H9 (cell line): ENCODE measurements around the gene DDX19B. TPM values are rescaled to one million over a fixed set of nuclear protein-coding genes. Genes with fewer than 3 reads are reported as not detected.

ENCODE experiments used
- DNase-seq: peaks from one replicate; pipeline ENCODE4 v3.0.0-alpha.2; 2017
- H2AFZ ChIP-seq: one replicate; pipeline ENCODE4 v1.6.1; 2013; ENCODE audit warnings: mild to moderate bottlenecking, low read length, control low read depth, moderate library complexity
- H2AK5ac ChIP-seq: 2 replicates; pipeline ENCODE4 v1.6.1; 2013; ENCODE audit warnings: low read length, control low read depth, mixed read lengths; ENCODE audit not compliant: insufficient read length
- H2BK120ac ChIP-seq: one replicate; pipeline ENCODE4 v1.6.1; 2013; ENCODE audit warnings: low read depth, mild to moderate bottlenecking, low read length, control low read depth, inconsistent platforms; ENCODE audit not compliant: poor library complexity, severe bottlenecking
- H2BK12ac ChIP-seq: 2 replicates; pipeline ENCODE4 v1.6.1; 2013; ENCODE audit warnings: low read length, control low read depth, mixed read lengths, low read depth; ENCODE audit not compliant: insufficient read length
- H2BK15ac ChIP-seq: 2 replicates; pipeline ENCODE4 v1.6.1; 2013; ENCODE audit warnings: low read depth, low read length, control low read depth
- H2BK20ac ChIP-seq: one replicate; pipeline ENCODE4 v1.6.1; 2013; ENCODE audit warnings: low read depth, mild to moderate bottlenecking, low read length, control low read depth, inconsistent platforms; ENCODE audit not compliant: poor library complexity, severe bottlenecking
- H2BK5ac ChIP-seq: 2 replicates; pipeline ENCODE4 v1.6.1; 2013; ENCODE audit warnings: low read length, control low read depth, mixed read lengths; ENCODE audit not compliant: insufficient read length
- H3K14ac ChIP-seq: 2 replicates; pipeline ENCODE4 v1.6.1; 2013; ENCODE audit warnings: low read length, control low read depth; ENCODE audit not compliant: insufficient read depth
- H3K18ac ChIP-seq: 2 replicates; pipeline ENCODE4 v1.6.1; 2013; ENCODE audit warnings: low read depth, mild to moderate bottlenecking, mixed read lengths, low read length, control low read depth; ENCODE audit not compliant: insufficient read length
- H3K23ac ChIP-seq: 2 replicates; pipeline ENCODE4 v1.6.1; 2013; ENCODE audit warnings: low read length, control low read depth, mixed read lengths, low read depth; ENCODE audit not compliant: insufficient read length
- H3K23me2 ChIP-seq: 2 replicates; pipeline ENCODE4 v1.6.1; 2013; ENCODE audit warnings: low read depth, mild to moderate bottlenecking, mixed read lengths, low read length, control low read depth; ENCODE audit not compliant: insufficient read length, poor library complexity, severe bottlenecking
- H3K27ac ChIP-seq: 2 replicates; pipeline ENCODE4 v1.5.1; 2013; ENCODE audit warnings: low read length, control low read depth, mixed read lengths, low read depth; ENCODE audit not compliant: insufficient read length
- H3K27me3 ChIP-seq: 2 replicates; pipeline ENCODE4 v1.6.1; 2013; ENCODE audit warnings: low read length, control low read depth, inconsistent platforms; ENCODE audit not compliant: insufficient read depth
- H3K4ac ChIP-seq: 2 replicates; pipeline ENCODE4 v1.6.1; 2013; ENCODE audit warnings: low read depth, mild to moderate bottlenecking, control low read depth, inconsistent platforms, low read length, moderate library complexity
- H3K4me1 ChIP-seq: 2 replicates; pipeline ENCODE4 v1.6.1; 2013; ENCODE audit warnings: low read length, control low read depth, inconsistent platforms; ENCODE audit not compliant: insufficient read depth
- H3K4me2 ChIP-seq: 2 replicates; pipeline ENCODE4 v1.6.1; 2013; ENCODE audit warnings: low read length, control low read depth, mixed read lengths; ENCODE audit not compliant: insufficient read length, insufficient read depth
- H3K56ac ChIP-seq: 2 replicates; pipeline ENCODE4 v1.6.1; 2013; ENCODE audit warnings: low read depth, mild to moderate bottlenecking, mixed read lengths, low read length, control low read depth; ENCODE audit not compliant: insufficient read length
- H3K79me1 ChIP-seq: 2 replicates; pipeline ENCODE4 v1.6.1; 2013; ENCODE audit warnings: low read depth, mild to moderate bottlenecking, moderate library complexity, low read length, control low read depth, inconsistent platforms; ENCODE audit not compliant: insufficient read depth, poor library complexity, severe bottlenecking
- H3K79me2 ChIP-seq: 2 replicates; pipeline ENCODE4 v1.6.1; 2013; ENCODE audit warnings: low read length, control low read depth, inconsistent platforms; ENCODE audit not compliant: insufficient read depth
- H3K9ac ChIP-seq: 2 replicates; pipeline ENCODE4 v1.6.1; 2013; ENCODE audit warnings: low read length, control low read depth, mixed read lengths; ENCODE audit not compliant: insufficient read length; ENCODE audit errors: extremely low read depth
- H3K9me3 ChIP-seq: one replicate; pipeline ENCODE4 v1.6.1; 2013; ENCODE audit warnings: low read depth, low read length, inconsistent platforms; ENCODE audit not compliant: control insufficient read depth
- H3T11ph ChIP-seq: one replicate; pipeline ENCODE4 v1.6.1; 2013; ENCODE audit warnings: mild to moderate bottlenecking, low read length, control low read depth, inconsistent platforms
- H4K20me1 ChIP-seq: one replicate; pipeline ENCODE4 v1.6.1; 2013; ENCODE audit not compliant: control insufficient read depth, insufficient read length, insufficient read depth
- H4K5ac ChIP-seq: 2 replicates; pipeline ENCODE4 v1.6.1; 2013; ENCODE audit warnings: low read depth, mild to moderate bottlenecking, mixed read lengths, low read length, control low read depth; ENCODE audit not compliant: insufficient read length
- H4K8ac ChIP-seq: replicated peaks from 2 replicates; pipeline ENCODE4 v1.6.1; 2013; ENCODE audit warnings: low read length, control low read depth, mixed read lengths, low read depth; ENCODE audit not compliant: insufficient read length
- H4K91ac ChIP-seq: 2 replicates; pipeline ENCODE4 v1.6.1; 2013; ENCODE audit warnings: low read depth, mild to moderate bottlenecking, moderate library complexity, mixed read lengths, low read length, control low read depth; ENCODE audit not compliant: insufficient read length
- H3K27ac Mint-ChIP-seq, 3 experiments: 2 replicates in 2 of 3; 3 replicates in 1 of 3; pipeline ENCODE4 v1.8.0; 2020 to 2021; ENCODE audit warnings: mixed read lengths in 3 of 3, mild to moderate bottlenecking in 1 of 3, moderate library complexity in 1 of 3
- H3K27me3 Mint-ChIP-seq: 2 replicates; pipeline ENCODE4 v1.8.0; 2021; ENCODE audit warnings: low read depth, mild to moderate bottlenecking, moderate library complexity, mixed read lengths
- H3K36me3 Mint-ChIP-seq, 3 experiments: 2 replicates in 2 of 3; 3 replicates in 1 of 3; pipeline ENCODE4 v1.8.0; 2020 to 2021; ENCODE audit warnings: low read depth in 3 of 3, mixed read lengths in 3 of 3; ENCODE audit not compliant: insufficient read depth in 1 of 3
- H3K4me1 Mint-ChIP-seq, 2 experiments: 2 replicates each; pipeline ENCODE4 v1.8.0; 2020; ENCODE audit warnings: mixed read lengths in 2 of 2
- H3K4me3 Mint-ChIP-seq, 2 experiments: 2 replicates in 1 of 2; 3 replicates in 1 of 2; pipeline ENCODE4 v1.8.0; 2020 to 2021; ENCODE audit warnings: mild to moderate bottlenecking in 2 of 2, mixed read lengths in 2 of 2, moderate library complexity in 1 of 2
- H3K9me3 Mint-ChIP-seq, 2 experiments: 2 replicates in 1 of 2; 3 replicates in 1 of 2; pipeline ENCODE4 v1.8.0; 2020; ENCODE audit warnings: mild to moderate bottlenecking in 2 of 2, mixed read lengths in 2 of 2, moderate library complexity in 1 of 2
- CTCF ChIP-seq: fragments of 200-600 bp; sonication (generic); conservative IDR thresholded peaks from 3 replicates; pipeline ENCODE4 v1.8.0; 2021; ENCODE audit warnings: antibody characterized with exemption, mild to moderate bottlenecking
- WGBS: extraction: QIAGEN DNeasy Blood & Tissue Kit; methylation state at CpG from one replicate; pipeline ENCODE4 v1.1.7; 2013; ENCODE audit warnings: missing lambda C conversion rate, low lambda C conversion rate, mixed read lengths; ENCODE audit not compliant: insufficient read length; ENCODE audit errors: extremely low coverage; 5-methylcytosine and 5-hydroxymethylcytosine counted together
- total RNA-seq: library from RNA; stranded (reverse); gene quantifications from 2 replicates; pipeline ENCODE4 v1.2.1, GENCODE V29; 2021

The DDX19B gene
- total RNA-seq, 1 experiment from 2014 or later, result 47.3 TPM

DNA sequence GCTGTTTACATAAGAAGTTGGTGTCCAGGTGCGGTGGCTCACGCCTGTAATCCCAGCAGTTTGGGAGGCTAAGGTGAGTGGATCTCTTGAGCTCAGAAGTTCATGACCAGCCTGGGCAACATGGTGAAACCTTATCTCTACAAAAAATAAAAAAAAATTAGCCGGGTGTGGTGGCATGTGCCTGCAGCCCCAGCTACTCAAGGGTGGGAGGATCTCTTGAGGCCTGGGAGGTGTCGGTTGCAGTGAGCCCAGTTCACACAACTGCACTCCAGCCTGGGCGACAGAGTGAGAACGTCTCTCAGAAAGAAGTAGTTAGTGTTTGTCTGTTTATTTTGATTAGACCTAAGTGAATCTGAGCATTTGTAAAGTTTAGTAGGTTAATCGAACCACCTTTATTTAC is 60.6 kb downstream of the DDX19B start:
- no peaks in the 10 kb centered on the region for H3K4me1 ChIP-seq
- no peaks in the 10 kb centered on the region for H3K23me2 ChIP-seq
- no peak overlapping the region for H3K4me2 ChIP-seq
- H4K91ac ChIP-seq, result no peak overlapping the region
- H4K20me1 ChIP-seq, result peaks cover under 1% of the 10 kb centered on the region
- H2BK20ac ChIP-seq, result no peak overlapping the region
- H3K27ac ChIP-seq, result no peak overlapping the region
- no peaks in the 10 kb centered on the region for H3K27me3 Mint-ChIP-seq
- H4K8ac ChIP-seq, result no peak overlapping the region
- H2AFZ ChIP-seq, result no peak overlapping the region
- no peak overlapping the region for H2BK120ac ChIP-seq
- H3K36me3 Mint-ChIP-seq, result peaks cover 24 to 76% (median 54%) of the 10 kb centered on the region in 3 experiments; a peak in 6 of 7 replicates
- no peak overlapping the region for H3K23ac ChIP-seq
- H3T11ph ChIP-seq, result no peak overlapping the region
- no peaks in the 10 kb centered on the region for H3K9me3 Mint-ChIP-seq
- peaks cover 3% of the 10 kb centered on the region for H3K79me1 ChIP-seq
- H2BK12ac ChIP-seq, result no peak overlapping the region
- no peaks in the 10 kb centered on the region for H3K79me2 ChIP-seq
- no peaks in the 10 kb centered on the region for H3K9me3 ChIP-seq
- H2AK5ac ChIP-seq, result no peak overlapping the region
- no peaks in the 10 kb centered on the region for H3K4me1 Mint-ChIP-seq
- no peak overlapping the region for H3K14ac ChIP-seq
- H3K27me3 ChIP-seq, result no peaks in the 10 kb centered on the region
- H4K5ac ChIP-seq, result no peak overlapping the region
- H3K9ac ChIP-seq, result no peak overlapping the region
- H3K27ac Mint-ChIP-seq, result no peak overlapping the region; a peak in 1 of 7 replicates
- no peak overlapping the region for H3K18ac ChIP-seq
- no peak for TF ChIP-seq CTCF
- no peak overlapping the region for H3K4ac ChIP-seq
- H3K4me3 Mint-ChIP-seq, result no peak overlapping the region
- no peak for DNase-seq
- no peak overlapping the region for H3K56ac ChIP-seq
- no peak overlapping the region for H2BK15ac ChIP-seq
- no peak overlapping the region for H2BK5ac ChIP-seq
- no CpG with 5 or more reads among the region's 7 CpGs for WGBS
